Right atrium auricular region (tissue), 2 donors: ENCODE data around the gene CUBN. TPM values are rescaled to one million over a fixed set of nuclear protein-coding genes. Genes with fewer than 3 reads are reported as not detected.

Experiments used
- DNase-seq: peaks from one replicate; pipeline ENCODE4 v3.0.0-alpha.2; 2019; ENCODE audit warnings: low spot score
- H3K27ac ChIP-seq, 2 donors: fragments of 200-600 bp; sonication (generic); 1 replicate in 1 of 2; 2 replicates in 1 of 2; pipeline ENCODE4 v1.5.1; 2016 to 2019
- H3K27me3 ChIP-seq, 2 donors: fragments of 200-600 bp; sonication (generic); one replicate each; pipeline versions ENCODE4 v1.5.1 to v1.6.0; 2017 to 2019
- H3K36me3 ChIP-seq: fragments of 200-600 bp; sonication (generic); one replicate; pipeline ENCODE4 v1.5.1; 2016
- H3K4me1 ChIP-seq, 2 donors: fragments of 200-600 bp; sonication (generic); one replicate each; pipeline versions ENCODE4 v1.5.1 to v1.6.0; 2017 to 2019
- H3K4me3 ChIP-seq, 2 donors: fragments of 200-600 bp; sonication (generic); 1 replicate in 1 of 2; 2 replicates in 1 of 2; pipeline ENCODE4 v1.5.1; 2017 to 2019; ENCODE audit warnings: mild to moderate bottlenecking in 1 of 2, moderate library complexity in 1 of 2
- H3K9me3 ChIP-seq, 2 donors: fragments of 200-600 bp; sonication (generic); one replicate each; pipeline ENCODE4 v1.5.1; 2019
- CTCF ChIP-seq, 2 donors: fragments of 200-600 bp; sonication (generic); IDR thresholded peaks; one replicate each; pipeline ENCODE4 v1.5.1; 2019; ENCODE audit warnings: antibody characterized with exemption in 2 of 2
- total RNA-seq, 2 donors: library from RNA; depleted of rRNA; stranded (reverse); fragments of >200 nt; gene quantifications; one replicate each; pipeline ENCODE4 v1.1.0, GENCODE V29; 2016

Gene CUBN
- total RNA-seq, 2 donors from 2014 or later: 0.15 to 0.94 TPM

GRCh38 chr10:16777473-16778370 lies 351.9 kb downstream of the CUBN start:
- Histone ChIP-seq H3K4me3 (no peak overlapping the region), H3K27me3 (no peaks in the 10 kb centered on the region), H3K4me1 (peaks cover 0 to 3% of the 10 kb centered on the region in 2 donors), H3K36me3 (no peaks in the 10 kb centered on the region), H3K9me3 (no peaks in the 10 kb centered on the region), H3K27ac (peak overlapping the region in 1 of 2 donors; percentile 41)
- peak; percentile 71 to 89 for TF ChIP-seq CTCF (IDR thresholded peaks at IDR 0.05)
- no peak for DNase-seq

GRCh38 chr10:16776896-16777295 lies 352.7 kb downstream of the CUBN start:
- no peak for DNase-seq
- peaks cover 0 to 7% of the 10 kb centered on the region in 2 donors for H3K4me1 ChIP-seq
- H3K27me3 ChIP-seq: no peaks in the 10 kb centered on the region
- H3K36me3 ChIP-seq: no peaks in the 10 kb centered on the region
- no peak overlapping the region for H3K27ac ChIP-seq
- no peak overlapping the region for H3K4me3 ChIP-seq
- H3K9me3 ChIP-seq: no peaks in the 10 kb centered on the region
- TF ChIP-seq CTCF (IDR thresholded peaks at IDR 0.05): no peak

Other genes with a start within 250 kb of the CUBN start
- 1 to 10 TPM; 3.8 to 5.0 TPM for gene TRDMT1, start 71.9 kb upstream of the CUBN start, total RNA-seq
- 1,000 to 10,000 TPM; 1,022 to 1,600 TPM for gene VIM, start 98.4 kb upstream of the CUBN start, total RNA-seq